T-helper 22 cell (primary cell): Measurements from ENCODE around the gene MUCL3.
"Not testable (repeated sequence)": the region's sequence is repeated elsewhere in the genome, so short reads cannot be mapped to it uniquely, and the experiment has no call there.

ENCODE experiments used
- DNase-seq: peaks from one replicate; pipeline ENCODE4 v3.0.0-alpha.2; 2020; ENCODE audit warnings: low read depth

Gene MUCL3

GRCh38 chr6:30910473-30910872 is 30.3 kb upstream of the MUCL3 start:
- not testable (repeated sequence) for DNase-seq

GRCh38 chr6:30912746-30913520 is 27.8 kb upstream of the MUCL3 start:
- no peak for DNase-seq

- no peak for DNase-seq
These were observed 27.1 kb upstream of the MUCL3 start for GRCh38 chr6:30913721-30914075.

- peak; percentile 81 for DNase-seq
These were observed 26.5 kb upstream of the MUCL3 start, which contains the start of gene VARS2 for GRCh38 chr6:30914076-30914853. VARS2 (plus strand) TSS chr6:30914238; CDS start chr6:30914837, 599 bp downstream.

- DNase-seq, result no peak
These were observed 25.8 kb upstream of the MUCL3 start for GRCh38 chr6:30914854-30915590.

GRCh38 chr6:30915591-30915946 is 25.2 kb upstream of the MUCL3 start:
- no peak for DNase-seq

GRCh38 chr6:30917041-30917440 is 23.7 kb upstream of the MUCL3 start:
- no peak for DNase-seq

- DNase-seq, result no peak
These were observed 23.3 kb upstream of the MUCL3 start for GRCh38 chr6:30917487-30917886.

GRCh38 chr6:30918670-30919069 is 22.1 kb upstream of the MUCL3 start:
- DNase-seq, result no peak

- DNase-seq, result no peak
These were observed 18.3 kb upstream of the MUCL3 start for GRCh38 chr6:30922447-30922852.

GRCh38 chr6:30924040-30924627 is 16.6 kb upstream of the MUCL3 start:
- not testable (repeated sequence) for DNase-seq

- no peak for DNase-seq
These were observed 14.1 kb upstream of the MUCL3 start for GRCh38 chr6:30926644-30927043.

- not testable (repeated sequence) for DNase-seq
These were observed 13.7 kb upstream of the MUCL3 start for GRCh38 chr6:30927080-30927479.

- no peak for DNase-seq
These were observed 12.1 kb upstream of the MUCL3 start for GRCh38 chr6:30928677-30929076.

GRCh38 chr6:30930506-30930905 is 10.3 kb upstream of the MUCL3 start:
- DNase-seq, result no peak

GRCh38 chr6:30931272-30931671 is 9.5 kb upstream of the MUCL3 start:
- DNase-seq, result no peak

- no peak for DNase-seq
These were observed 8.7 kb upstream of the MUCL3 start, which contains the start of gene SFTA2 for GRCh38 chr6:30931969-30932645. SFTA2 (minus strand) TSS chr6:30932170; CDS start chr6:30932096, 74 bp downstream.

- DNase-seq, result no peak
These were observed 8.0 kb upstream of the MUCL3 start for GRCh38 chr6:30932665-30933365.

GRCh38 chr6:30935018-30935417 is 5.8 kb upstream of the MUCL3 start:
- DNase-seq, result no peak

GRCh38 chr6:30937265-30937664 is 3.5 kb upstream of the MUCL3 start:
- DNase-seq, result no peak

- DNase-seq, result no peak
These were observed 2.0 kb upstream of the MUCL3 start for GRCh38 chr6:30938730-30939129.
